AG09319 (cell line): ENCODE data around the gene MGAT4B.

Experiments
- DNase-seq: peaks from one replicate; pipeline ENCODE4 v3.0.0-alpha.2; 2010; ENCODE audit warnings: low read depth; ENCODE audit errors: extremely low read depth
- CTCF ChIP-seq: IDR thresholded peaks from 2 replicates; pipeline ENCODE4 v1.5.1; 2011; ENCODE audit warnings: low read depth, mild to moderate bottlenecking, inconsistent platforms, low read length, moderate library complexity

The MGAT4B gene

DNA sequence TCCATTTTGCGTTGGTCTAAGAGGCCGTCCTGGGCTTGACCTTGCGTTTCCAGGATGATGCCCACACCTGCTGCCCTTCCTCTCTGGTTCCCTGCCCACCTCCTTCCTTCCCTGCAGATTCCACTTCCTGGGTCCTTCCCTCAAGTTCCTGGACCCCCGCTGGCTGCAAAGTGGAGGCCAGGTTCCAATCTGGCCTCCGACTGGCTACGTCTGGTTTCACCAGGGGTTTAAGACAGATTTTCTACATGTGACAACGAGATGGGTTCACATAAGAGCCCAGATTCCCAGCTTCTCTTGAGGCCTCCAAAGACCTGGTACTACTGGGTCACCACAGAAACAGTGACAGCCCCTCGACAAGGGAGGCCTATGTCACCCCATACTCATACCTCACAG, 2.1 kb downstream of the MGAT4B start:
- no peak for DNase-seq
- no peak for TF ChIP-seq CTCF

GRCh38 chr5:179803651-179804554, 2.8 kb downstream of the MGAT4B start:
- no peak for TF ChIP-seq CTCF
- DNase-seq, result no peak

GRCh38 chr5:179802950-179803562, 3.6 kb downstream of the MGAT4B start:
- no peak for DNase-seq
- TF ChIP-seq CTCF, result no peak

DNA sequence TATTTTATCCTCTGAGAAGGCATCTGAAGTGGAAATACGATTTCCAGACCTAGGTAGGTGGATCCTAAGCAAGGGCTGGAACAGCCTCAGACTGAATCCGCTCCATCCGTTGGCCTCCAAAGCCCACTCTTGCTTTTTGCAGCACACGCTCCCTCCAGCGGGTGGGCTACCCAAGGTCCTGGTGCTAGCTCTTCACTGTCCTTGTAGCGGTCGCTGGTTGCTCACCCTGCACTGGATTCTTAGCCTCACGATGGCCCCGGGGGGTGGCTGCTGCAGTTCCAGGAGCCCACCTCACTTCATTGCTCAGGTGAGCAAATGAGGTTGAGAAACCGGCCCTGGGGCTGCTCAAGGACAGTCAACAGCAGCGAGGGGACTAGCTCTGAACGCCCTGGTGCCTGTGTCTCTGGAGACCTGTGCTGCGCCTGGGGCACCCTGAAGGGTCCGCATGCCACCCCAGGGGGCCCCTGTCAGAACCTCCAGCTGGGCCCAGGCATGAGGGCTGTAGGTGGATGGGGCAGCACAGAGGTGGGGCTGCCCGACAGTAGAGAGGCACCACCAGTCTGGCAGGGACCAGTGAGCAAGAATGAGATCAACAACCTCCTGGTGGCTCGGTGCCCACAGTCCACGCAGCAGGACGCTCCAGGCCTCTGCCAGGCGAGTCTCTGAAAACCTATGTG, 4.3 kb downstream of the MGAT4B start:
- DNase-seq, result no peak
- no peak for TF ChIP-seq CTCF

DNA sequence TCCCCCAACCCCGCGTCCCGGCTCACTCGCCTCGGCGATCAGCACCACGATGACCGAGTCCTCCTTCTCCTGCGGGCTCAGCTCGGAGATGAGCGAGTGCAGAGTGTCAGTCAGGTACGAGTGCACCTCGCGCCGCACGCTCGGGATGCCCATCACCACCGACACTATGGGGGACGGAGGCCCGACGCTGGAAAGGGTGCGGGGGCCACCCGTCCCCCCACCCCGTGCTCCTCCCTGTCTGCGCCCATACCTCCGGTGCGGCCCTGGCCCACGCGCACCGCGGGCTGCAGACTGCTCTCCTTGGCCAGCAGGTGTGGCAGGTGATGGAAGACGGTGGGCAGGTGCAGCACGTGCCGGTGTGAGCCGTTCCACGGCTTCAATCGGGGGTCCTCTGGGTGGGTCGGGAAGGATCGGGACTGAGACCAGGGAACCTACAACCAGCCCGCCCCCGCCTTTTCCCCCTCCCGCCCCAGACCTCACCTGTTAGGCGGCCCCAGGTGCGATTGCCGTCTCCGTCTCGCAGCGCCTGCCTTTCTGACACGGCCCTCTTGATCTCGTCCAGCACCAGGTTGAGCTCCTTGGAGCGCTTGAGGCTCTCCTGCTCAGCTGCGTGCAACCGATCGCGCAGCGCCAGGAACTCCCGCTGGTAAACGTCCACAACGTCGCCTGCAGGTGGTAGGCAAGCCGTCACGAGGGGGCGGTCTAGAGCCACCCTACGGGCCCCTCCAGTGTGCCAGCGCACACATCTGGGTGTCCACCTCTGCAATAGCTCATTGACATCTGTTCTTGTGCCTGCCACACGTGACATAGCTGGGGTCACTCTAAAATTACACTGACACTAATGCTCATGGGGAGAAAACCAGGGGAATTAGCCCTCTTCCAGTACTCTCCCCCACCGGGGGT, 5.1 kb downstream of the MGAT4B start:
- no peak for DNase-seq
- TF ChIP-seq CTCF, result peak; percentile 49

DNA sequence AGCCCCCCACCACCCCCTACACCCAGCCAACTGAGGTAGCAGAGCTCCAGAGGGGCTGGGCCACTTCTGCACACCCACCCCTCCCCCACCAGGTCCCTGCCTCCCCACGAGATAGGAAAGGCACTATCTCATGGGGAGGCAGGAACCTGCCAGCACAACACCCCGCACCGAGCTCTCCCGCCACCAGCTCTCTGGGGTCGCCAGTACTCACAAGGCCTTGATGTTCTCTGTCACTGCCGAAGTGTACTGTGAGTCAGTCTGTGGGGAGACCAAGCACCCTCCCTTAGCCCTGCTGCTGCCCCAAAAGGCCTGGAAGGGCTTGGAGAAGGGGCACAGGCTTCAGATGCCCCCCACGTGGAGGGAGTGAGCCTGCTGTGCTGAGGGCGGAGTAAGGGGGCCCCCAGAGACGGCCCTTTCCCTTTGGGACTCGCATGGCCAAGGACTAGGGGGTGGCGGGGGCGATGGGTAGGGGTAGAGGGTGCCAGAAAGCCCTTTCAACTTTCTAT, 5.9 kb downstream of the MGAT4B start:
- no peak for TF ChIP-seq CTCF

More for the DNA sequence above, 5.9 kb downstream of the MGAT4B start:
- DNase-seq, result no peak
